Endothelial cell of umbilical vein (primary cell): Measurements from ENCODE around the gene AGA. TPM values are rescaled to one million over a fixed set of nuclear protein-coding genes. Genes with fewer than 3 reads are reported as not detected.

Experiments used
- BruUV-seq: library from RNA; stranded (reverse); fragments of 400-500 nt; replicated peaks from 2 replicates; lab custom pipeline; 2021; lab: Mats Ljungman, UMichigan
- CTCF ChIA-PET: fragments of 300-600, 350-600 bp; sonication (Branson Sonifier 250); formaldehyde crosslinking; loops from one replicate; lab custom pipeline; 2021; ENCODE audit warnings: antibody characterized with exemption, inconsistent platforms; lab: Charles Lee
- POLR2A ChIA-PET: fragments of 300-600, 350-600 bp; sonication (Branson Sonifier 250); formaldehyde crosslinking; loops from one replicate; lab custom pipeline; 2021; ENCODE audit warnings: antibody characterized with exemption, inconsistent platforms; lab: Charles Lee
- DNase-seq: peaks from one replicate; pipeline ENCODE4 v3.0.0-alpha.2; 2011; ENCODE audit warnings: low read depth, low spot score
- FAIRE-seq: peaks from 2 replicates; lab custom pipeline; 2011; peaks lifted over from hg19 to GRCh38; lab: Jason Lieb, UNC
- H2AFZ ChIP-seq: 2 replicates; pipeline ENCODE4 v1.6.0; 2012; ENCODE audit warnings: low read depth, low read length, control low read depth, inconsistent platforms
- H3K27ac ChIP-seq: 2 replicates; pipeline ENCODE4 v1.5.1; 2011; ENCODE audit warnings: low read depth, mild to moderate bottlenecking, control low read depth, low read length, moderate library complexity; ENCODE audit not compliant: insufficient read depth
- H3K27me3 ChIP-seq, 2 experiments: 2 replicates each; pipeline versions ENCODE4 v1.6.0 to v1.6.1; 2011; ENCODE audit warnings: low read length in 2 of 2, mixed read lengths in 1 of 2; ENCODE audit not compliant: control insufficient read depth in 2 of 2, insufficient read depth in 2 of 2
- H3K36me3 ChIP-seq, 2 experiments: 2 replicates in 1 of 2; 3 replicates in 1 of 2; pipeline ENCODE4 v1.5.1; 2011; ENCODE audit warnings: low read length in 2 of 2, mild to moderate bottlenecking in 1 of 2, moderate library complexity in 1 of 2; ENCODE audit not compliant: control insufficient read depth in 2 of 2, insufficient read depth in 2 of 2; ENCODE audit errors: extremely low read depth in 1 of 2
- H3K4me1 ChIP-seq: 3 replicates; pipeline ENCODE4 v1.5.1; 2011; ENCODE audit warnings: mild to moderate bottlenecking, low read length; ENCODE audit not compliant: control insufficient read depth, insufficient read depth; ENCODE audit errors: extremely low read depth
- H3K4me2 ChIP-seq: 2 replicates; pipeline ENCODE4 v1.6.1; 2011; ENCODE audit warnings: low read length, control low read depth, mixed read lengths; ENCODE audit not compliant: insufficient read depth
- H3K4me3 ChIP-seq, 3 experiments: fragments of 200-600 bp in 1 of 3; sonication (generic), shearing (Covaris generic) in 1 of 3; replicated peaks in 1 of 3; 2 replicates each; pipeline ENCODE4 v1.5.1; 2011 to 2016; ENCODE audit warnings: control low read depth in 3 of 3, low read length in 3 of 3, mild to moderate bottlenecking in 2 of 3, inconsistent platforms in 1 of 3, low read depth in 1 of 3, moderate library complexity in 1 of 3; ENCODE audit not compliant: insufficient read depth in 1 of 3
- H3K79me2 ChIP-seq: 2 replicates; pipeline ENCODE4 v1.6.0; 2012; ENCODE audit warnings: low read length, inconsistent platforms; ENCODE audit not compliant: control insufficient read depth, insufficient read depth
- H3K9ac ChIP-seq: replicated peaks from 2 replicates; pipeline ENCODE3; 2011; ENCODE audit warnings: low read length, control low read depth; ENCODE audit not compliant: insufficient read depth; ENCODE audit errors: extremely low read depth
- H3K9me1 ChIP-seq: replicated peaks from 3 replicates; pipeline ENCODE4 v1.6.0; 2011; ENCODE audit warnings: mild to moderate bottlenecking, low read length; ENCODE audit not compliant: control insufficient read depth, insufficient read depth; ENCODE audit errors: extremely low read depth
- H3K9me3 ChIP-seq: replicated peaks from 2 replicates; pipeline ENCODE4 v1.5.1; 2012; ENCODE audit warnings: low read length, inconsistent platforms; ENCODE audit not compliant: control insufficient read depth, insufficient read depth
- H4K20me1 ChIP-seq: replicated peaks from 2 replicates; pipeline ENCODE3; 2011; ENCODE audit warnings: mild to moderate bottlenecking, low read length; ENCODE audit not compliant: control insufficient read depth, insufficient read depth; ENCODE audit errors: extremely low read depth
- FOS ChIP-seq: IDR thresholded peaks from 2 replicates; pipeline ENCODE4 v1.6.1; 2011; ENCODE audit warnings: mild to moderate bottlenecking, low read length, moderate library complexity, borderline replicate concordance; ENCODE audit not compliant: insufficient read depth
- GATA2 ChIP-seq: IDR thresholded peaks from 2 replicates; pipeline ENCODE4 v1.7.0; 2011; ENCODE audit warnings: low read depth, mild to moderate bottlenecking, moderate library complexity, mixed read lengths, low read length; ENCODE audit not compliant: insufficient read length, insufficient read depth
- JUN ChIP-seq: IDR thresholded peaks from 2 replicates; pipeline ENCODE4 v1.6.1; 2011; ENCODE audit warnings: borderline replicate concordance, low read depth; ENCODE audit not compliant: insufficient read length, insufficient read depth
- MYC ChIP-seq: IDR thresholded peaks from one replicate; pipeline ENCODE4 v1.6.1; 2011; ENCODE audit warnings: mild to moderate bottlenecking, low read depth, low read length
- POLR2A ChIP-seq: IDR thresholded peaks from 2 replicates; pipeline ENCODE4 v1.6.1; 2012; ENCODE audit warnings: low read depth, mild to moderate bottlenecking, control low read depth, low read length
- POLR2AphosphoS5 ChIP-seq: IDR thresholded peaks from 2 replicates; pipeline ENCODE4 v1.6.1; 2012; ENCODE audit warnings: low read depth, mild to moderate bottlenecking, control low read depth, low read length, moderate library complexity; ENCODE audit not compliant: insufficient read depth
- dilution Hi-C: fragments of 300-500 bp; cut with MboI; formaldehyde crosslinking; loops from one replicate; pipeline ENCODE4 v1.15.0; 2019; ENCODE audit warnings: low sequenced_read_pairs; ENCODE audit not compliant: extremely low pct_ligation_motif_present
- intact Hi-C: fragments of 100-400 bp; cut with micrococcal nuclease; formaldehyde crosslinking; loops from one replicate; pipeline ENCODE4 v1.10.0; 2022
- polyA plus RNA-seq, 4 experiments: library from polyadenylated mRNA; depleted of rRNA in 3 of 4; stranded (reverse) in 3 of 4; unstranded in 1 of 4; fragments of >200 nt; gene quantifications; 2 replicates each; pipeline versions ENCODE4 v1.2.1 to v1.2.3, GENCODE V29; 2011 to 2012; ENCODE audit warnings: missing spikeins in 1 of 4
- total RNA-seq: library from RNA; stranded (reverse); gene quantifications from 2 replicates; pipeline ENCODE4 v1.2.3, GENCODE V29; 2021

The AGA gene
- total and polyA plus RNA-seq, 2 donors (not counting 3 experiments of a cell fraction or from before 2014, with no cell fraction given): 14.1 to 16.9 TPM

DNA sequence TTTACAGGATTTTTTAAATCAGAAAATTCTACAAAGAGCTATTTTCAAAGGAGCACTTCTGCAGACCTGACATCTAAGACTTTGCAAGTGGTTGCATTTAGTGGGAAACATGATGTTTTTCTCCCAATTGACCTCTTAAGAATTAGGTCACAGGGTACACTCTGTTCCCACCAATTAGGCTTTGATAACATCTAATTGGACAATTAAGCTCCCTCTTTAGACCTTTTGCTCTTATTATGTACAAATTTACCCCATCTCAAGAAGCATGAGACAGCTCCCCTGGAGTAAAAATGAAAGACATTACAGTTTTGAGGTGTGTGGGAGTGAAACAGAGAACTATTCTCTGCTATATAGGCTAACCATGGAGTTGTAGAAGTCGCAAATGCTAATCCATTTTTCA lies 31.8 kb upstream of the AGA start:
- H3K4me1 ChIP-seq: no peaks in the 10 kb centered on the region
- H3K4me2 ChIP-seq: no peak overlapping the region
- no peak for TF ChIP-seq POLR2AphosphoS5
- H3K79me2 ChIP-seq: no peaks in the 10 kb centered on the region
- no peak overlapping the region for H3K9ac ChIP-seq
- no peaks in the 10 kb centered on the region for H3K9me1 ChIP-seq
- ChIA-PET CTCF (interaction anchor here (1.4 kb wide), 1 partner anchor 10 kb away, joined by 5 read pairs; no protein-coding TSS in a partner anchor), POLR2A (no interaction called here)
- dilution Hi-C loops (no loop called here), intact Hi-C loops (no loop called here)
- no peaks in the 10 kb centered on the region for H4K20me1 ChIP-seq
- no peaks in the 10 kb centered on the region for H3K27me3 ChIP-seq
- DNase-seq (no peak), FAIRE-seq (no peak)
- H3K4me3 ChIP-seq: no peak overlapping the region
- no peak overlapping the region for H3K27ac ChIP-seq
- H3K36me3 ChIP-seq: no peaks in the 10 kb centered on the region
- no peaks in the 10 kb centered on the region for H3K9me3 ChIP-seq
- BruUV-seq: no TSS peak
- no peak overlapping the region for H2AFZ ChIP-seq

DNA sequence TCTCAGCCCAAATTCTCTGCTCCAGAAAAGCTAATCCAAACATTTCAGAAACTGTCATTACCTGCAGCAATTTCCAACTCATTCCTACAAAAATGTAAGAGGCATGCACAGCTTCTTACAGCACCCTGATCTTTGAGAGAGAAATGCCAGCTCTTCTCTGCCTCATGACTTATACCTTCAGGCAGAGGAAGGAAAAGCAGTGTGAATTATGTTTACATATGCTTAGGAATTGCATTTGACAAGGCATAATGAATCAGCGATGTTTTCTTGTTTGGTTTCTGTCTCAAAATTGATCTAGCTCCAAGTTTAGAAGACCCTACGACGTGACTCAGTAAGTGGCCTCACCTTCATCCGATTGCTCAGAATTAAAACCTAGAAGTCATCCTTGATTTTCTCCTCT lies 21.8 kb upstream of the AGA start:
- DNase-seq (no peak), FAIRE-seq (no peak)
- Histone ChIP-seq H3K4me1 (no peaks in the 10 kb centered on the region), H3K9me1 (no peaks in the 10 kb centered on the region), H4K20me1 (no peaks in the 10 kb centered on the region), H3K9ac (no peak overlapping the region), H3K4me3 (no peak overlapping the region), H3K4me2 (no peak overlapping the region), H3K9me3 (no peaks in the 10 kb centered on the region), H3K79me2 (no peaks in the 10 kb centered on the region), H3K27me3 (no peaks in the 10 kb centered on the region), H3K36me3 (no peaks in the 10 kb centered on the region), H2AFZ (no peak overlapping the region), H3K27ac (no peak overlapping the region)
- dilution Hi-C loops (no loop called here), intact Hi-C loops (no loop called here)
- no peak for TF ChIP-seq POLR2A
- TF ChIP-seq MYC: no peak
- TF ChIP-seq GATA2: no peak
- TF ChIP-seq FOS: no peak
- TF ChIP-seq JUN: no peak
- CTCF ChIA-PET: no interaction called here
- POLR2A ChIA-PET: no interaction called here
- BruUV-seq: no TSS peak
